ENCODE data around the gene B3GNT7. TPM values are rescaled to one million over a fixed set of nuclear protein-coding genes. Genes with fewer than 3 reads are reported as not detected.

The B3GNT7 gene
- total RNA-seq, 1 donor from 2014 or later: 0.90 TPM

- Histone ChIP-seq H3F3A (ENCODE audit: low read depth) (no peaks in the 10 kb centered on the region), H3K4me2 (no peak overlapping the region), H3K79me2 (ENCODE audit: low read depth) (no peaks in the 10 kb centered on the region), H4K20me1 (ENCODE audit: low read depth) (no peaks in the 10 kb centered on the region), H3K36me3 (no peaks in the 10 kb centered on the region), H3K4me1 (peaks cover 22% of the 10 kb centered on the region), H3K27ac (no peak overlapping the region), H3K27me3 (no peaks in the 10 kb centered on the region), H3K4me3 (no peak overlapping the region), H3K9ac (no peak overlapping the region), H3K9me3 (ENCODE audit: low read depth) (no peaks in the 10 kb centered on the region), H2AFZ (replicated peaks) (no peak overlapping the region)
- H3K36me3 Mint-ChIP-seq: peaks cover 6% of the 10 kb centered on the region
- H3K27ac Mint-ChIP-seq: no peak overlapping the region
- H3K9me3 Mint-ChIP-seq: no peaks in the 10 kb centered on the region
- no peak for DNase-seq (ENCODE audit: low spot score)
- H3K4me1 Mint-ChIP-seq: peaks cover 28% of the 10 kb centered on the region
- TF ChIP-seq EZH2 (IDR thresholded peaks at IDR 0.05): no peak
- no peak for TF ChIP-seq EZH2phosphoT487 (IDR thresholded peaks at IDR 0.05)
- TF ChIP-seq CTCF (IDR thresholded peaks at IDR 0.05): no peak
- no peak overlapping the region for H3K4me3 Mint-ChIP-seq
- peaks cover 10% of the 10 kb centered on the region for H3K27me3 Mint-ChIP-seq (ENCODE audit: insufficient read depth, low read depth)
These were observed 37.6 kb upstream of the B3GNT7 start for GRCh38 chr2:231357931-231358330.

GRCh38 chr2:231359441-231359840, 36.1 kb upstream of the B3GNT7 start:
- Mint-ChIP-seq H3K4me3 (no peak overlapping the region), H3K4me1 (peaks cover 29% of the 10 kb centered on the region), H3K27ac (no peak overlapping the region), H3K36me3 (peaks cover 8% of the 10 kb centered on the region), H3K9me3 (no peaks in the 10 kb centered on the region), H3K27me3 (ENCODE audit: insufficient read depth, low read depth) (peaks cover 10% of the 10 kb centered on the region)
- TF ChIP-seq EZH2 (IDR thresholded peaks at IDR 0.05) (no peak), CTCF (IDR thresholded peaks at IDR 0.05) (no peak), EZH2phosphoT487 (IDR thresholded peaks at IDR 0.05) (no peak)
- Histone ChIP-seq H3K79me2 (ENCODE audit: low read depth) (no peaks in the 10 kb centered on the region), H3K4me1 (peaks cover 22% of the 10 kb centered on the region), H4K20me1 (ENCODE audit: low read depth) (no peaks in the 10 kb centered on the region), H3K27ac (no peak overlapping the region), H3K36me3 (no peaks in the 10 kb centered on the region), H3F3A (ENCODE audit: low read depth) (no peaks in the 10 kb centered on the region), H3K27me3 (no peaks in the 10 kb centered on the region), H3K4me2 (peak overlapping the region; percentile 27), H3K9me3 (ENCODE audit: low read depth) (no peaks in the 10 kb centered on the region), H3K4me3 (no peak overlapping the region), H2AFZ (replicated peaks) (no peak overlapping the region), H3K9ac (no peak overlapping the region)
- DNase-seq (ENCODE audit: low spot score): no peak

DNA sequence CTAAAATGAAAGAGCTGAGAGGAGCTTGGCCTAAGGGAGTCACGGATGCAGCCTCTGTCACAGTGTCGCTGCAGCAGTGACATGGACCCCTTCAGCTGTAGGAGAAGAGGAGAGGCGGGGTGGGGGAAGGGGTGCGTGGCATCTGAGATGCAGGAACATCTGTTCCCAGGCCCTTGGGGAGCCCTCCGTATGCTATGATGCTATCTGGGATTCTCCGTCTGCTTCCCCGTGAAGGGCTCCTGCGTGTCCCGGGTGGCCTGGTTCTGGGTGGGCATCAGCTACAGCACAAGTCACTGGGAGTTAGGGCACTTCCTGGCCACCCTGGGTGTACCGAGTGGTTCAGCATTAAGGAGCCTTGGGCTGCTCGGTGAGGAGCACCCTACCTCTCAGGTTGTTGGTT, 35.6 kb upstream of the B3GNT7 start:
- Histone ChIP-seq H3K79me2 (ENCODE audit: low read depth) (no peaks in the 10 kb centered on the region), H3K4me3 (no peak overlapping the region), H3K27me3 (no peaks in the 10 kb centered on the region), H3K4me2 (peak overlapping the region; percentile 27), H3K9me3 (ENCODE audit: low read depth) (no peaks in the 10 kb centered on the region), H3F3A (ENCODE audit: low read depth) (no peaks in the 10 kb centered on the region), H3K9ac (no peak overlapping the region), H3K4me1 (peaks cover 22% of the 10 kb centered on the region), H4K20me1 (ENCODE audit: low read depth) (no peaks in the 10 kb centered on the region), H3K36me3 (no peaks in the 10 kb centered on the region), H2AFZ (replicated peaks) (no peak overlapping the region), H3K27ac (no peak overlapping the region)
- TF ChIP-seq EZH2phosphoT487 (IDR thresholded peaks at IDR 0.05): no peak
- no peak for TF ChIP-seq CTCF (IDR thresholded peaks at IDR 0.05)
- TF ChIP-seq EZH2 (IDR thresholded peaks at IDR 0.05): no peak
- peaks cover 35% of the 10 kb centered on the region for H3K4me1 Mint-ChIP-seq
- peaks cover 10% of the 10 kb centered on the region for H3K27me3 Mint-ChIP-seq (ENCODE audit: insufficient read depth, low read depth)
- no peaks in the 10 kb centered on the region for H3K9me3 Mint-ChIP-seq
- no peak overlapping the region for H3K4me3 Mint-ChIP-seq
- no peak for DNase-seq (ENCODE audit: low spot score)
- H3K27ac Mint-ChIP-seq: no peak overlapping the region
- H3K36me3 Mint-ChIP-seq: peaks cover 8% of the 10 kb centered on the region

All from neural progenitor cell (in vitro differentiated cells).